Cerebellar cortex (tissue), 1 donor: Measurements from ENCODE around the gene MAD1L1.

Experiments
- DNase-seq: peaks from one replicate; pipeline ENCODE4 v3.0.0-alpha.2; 2015; ENCODE audit warnings: low spot score

Gene MAD1L1

DNA sequence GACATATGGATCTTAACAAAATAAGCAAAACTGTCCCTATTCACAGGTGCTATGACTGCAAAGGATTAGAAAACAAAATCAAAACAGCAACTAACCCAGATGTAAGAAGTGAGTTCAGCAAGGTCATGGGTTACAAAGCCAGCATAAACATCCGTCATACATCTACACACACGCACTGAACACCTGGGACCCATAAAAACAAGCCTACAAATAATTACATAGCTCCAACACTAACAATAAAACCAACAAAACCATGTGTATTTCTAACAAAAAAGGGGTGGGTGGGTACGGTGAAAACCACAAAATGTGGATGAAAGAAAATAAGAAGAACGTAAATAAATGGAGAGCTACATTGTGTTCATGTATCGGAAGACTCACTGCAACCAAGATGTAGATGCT, 305.8 kb downstream of the MAD1L1 start:
- DNase-seq = no peak

DNA sequence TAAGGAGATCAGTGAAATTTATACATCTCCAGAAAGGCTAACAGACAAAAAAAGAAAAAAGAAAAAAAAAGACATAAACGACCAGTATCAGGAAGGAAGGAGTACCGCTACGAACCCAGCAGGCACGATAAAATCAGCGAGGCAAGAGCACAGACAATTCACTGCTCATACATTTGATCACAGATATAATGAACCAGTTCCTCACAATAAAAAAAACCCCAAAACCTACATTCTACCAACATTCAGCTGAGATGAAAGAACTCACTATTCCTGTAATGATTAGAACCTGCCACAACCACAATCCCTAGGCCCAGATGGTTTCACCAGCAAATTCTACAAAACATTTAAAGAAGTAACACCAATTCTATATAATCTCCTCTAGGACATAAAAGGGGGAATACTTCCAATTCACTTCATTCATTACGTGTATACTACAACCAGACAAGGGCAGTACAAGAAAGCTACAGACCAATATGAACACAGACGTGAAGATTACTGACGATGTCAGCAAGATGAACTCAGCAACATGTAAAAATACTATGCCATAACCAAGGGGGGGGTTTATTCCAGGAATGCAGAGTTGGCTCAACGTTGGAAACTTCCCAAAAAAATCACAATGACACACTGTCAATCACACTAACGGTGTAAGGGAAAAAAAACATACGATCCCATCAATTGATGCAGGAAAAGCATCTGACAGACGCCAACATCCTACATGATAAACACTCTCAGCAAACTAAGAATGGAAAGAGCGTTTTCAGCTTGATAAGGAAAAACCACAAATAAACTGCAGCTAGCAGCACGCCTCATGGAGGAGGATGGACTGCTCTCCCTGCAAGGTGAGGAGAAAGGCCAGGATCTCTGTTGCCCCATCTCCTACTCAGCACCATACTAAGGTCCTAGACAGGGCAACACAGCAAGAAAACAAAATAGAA, 306.5 kb downstream of the MAD1L1 start:
- no peak for DNase-seq

GRCh38 chr7:1925349-1925748, 307.4 kb downstream of the MAD1L1 start:
- no peak for DNase-seq

GRCh38 chr7:1924258-1924817, 308.4 kb downstream of the MAD1L1 start:
- no peak for DNase-seq

DNA sequence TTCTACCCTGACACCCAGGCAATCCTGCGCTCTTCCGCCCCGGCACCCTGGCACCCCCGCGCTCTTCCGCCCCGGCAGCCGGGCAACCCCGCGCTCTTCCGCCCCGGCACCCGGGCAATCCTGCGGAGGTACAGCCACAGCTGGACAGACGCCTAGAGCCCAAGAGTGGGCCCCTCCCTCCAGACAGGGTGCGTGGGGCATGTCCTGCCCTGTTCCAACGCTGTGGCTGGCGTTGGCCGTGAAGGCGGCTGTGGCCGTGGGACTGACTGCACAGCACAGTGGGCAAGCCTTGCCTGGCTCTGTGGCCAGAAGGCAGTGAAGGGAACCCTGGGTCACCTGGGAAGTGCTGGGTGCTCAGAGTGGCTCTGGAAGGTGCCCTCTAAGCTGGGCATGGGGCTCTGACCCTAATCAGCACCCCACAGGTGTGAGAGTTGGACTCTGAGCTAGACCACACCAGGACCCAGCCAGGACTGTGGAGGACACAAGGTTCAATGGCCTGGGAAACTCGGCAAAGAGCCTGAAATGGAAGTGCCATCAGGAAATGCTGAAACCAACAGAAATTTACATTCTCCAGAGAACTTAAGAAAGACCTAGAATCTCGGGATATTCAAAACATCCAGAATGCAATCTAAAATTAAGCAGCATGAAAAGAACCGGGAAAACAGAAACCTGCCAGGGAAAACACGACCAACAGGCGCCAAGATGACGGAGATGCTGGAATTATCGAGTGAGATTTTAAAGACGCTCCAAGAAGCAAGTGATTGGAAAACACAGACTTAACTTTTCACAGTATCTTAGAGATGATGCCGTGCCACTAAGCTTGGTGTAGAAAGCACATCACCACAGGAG, 309.1 kb downstream of the MAD1L1 start:
- DNase-seq = no peak

GRCh38 chr7:1922870-1923236, 309.9 kb downstream of the MAD1L1 start:
- no peak for DNase-seq

GRCh38 chr7:1922071-1922869, 310.5 kb downstream of the MAD1L1 start:
- no peak for DNase-seq

DNA sequence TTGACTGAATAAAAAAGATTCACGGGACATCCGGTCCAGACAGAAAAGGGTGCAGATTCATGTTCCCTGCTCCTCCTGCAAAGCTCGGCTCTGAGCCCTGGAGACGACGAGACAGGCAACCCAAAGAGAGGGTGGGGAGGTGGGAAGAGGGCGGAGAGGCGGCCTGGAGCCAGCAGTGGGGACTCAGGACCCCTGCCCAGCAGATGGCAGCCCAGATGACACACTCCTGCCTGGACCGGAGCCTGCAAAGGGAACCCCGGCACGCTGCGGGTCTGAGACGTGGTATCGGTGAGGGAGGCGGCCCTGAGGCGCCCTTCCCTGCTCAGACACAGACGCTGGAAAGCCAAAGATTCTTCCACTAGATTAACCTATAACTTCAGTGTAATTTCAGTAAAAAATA, 311.9 kb downstream of the MAD1L1 start:
- no peak for DNase-seq

DNA sequence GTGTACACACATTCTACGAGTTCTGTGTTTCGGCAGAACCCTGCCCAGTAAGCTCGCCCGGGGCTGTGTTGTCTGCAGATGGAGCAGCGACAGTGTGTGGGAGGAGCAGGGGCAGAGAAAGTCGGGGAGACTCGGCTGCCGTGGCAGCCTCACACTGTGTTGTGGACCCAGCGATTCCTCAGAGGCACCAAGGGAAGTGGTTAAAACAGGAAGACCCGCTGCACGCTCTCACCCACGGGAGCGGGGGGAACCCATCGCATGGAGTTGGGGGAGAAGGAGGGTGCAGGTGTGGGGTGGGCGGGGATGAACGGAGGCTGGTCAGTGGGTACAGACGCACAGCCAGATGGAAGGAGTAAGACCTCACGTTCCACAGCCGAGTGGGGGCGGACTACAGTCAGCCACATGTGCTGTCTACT, 312.5 kb downstream of the MAD1L1 start:
- no peak for DNase-seq

- DNase-seq = no peak
These were observed 313.0 kb downstream of the MAD1L1 start for GRCh38 chr7:1919539-1920265.

- no peak for DNase-seq
These were observed 313.7 kb downstream of the MAD1L1 start for GRCh38 chr7:1918881-1919525.

- no peak for DNase-seq
These were observed 314.6 kb downstream of the MAD1L1 start for GRCh38 chr7:1918063-1918645.

DNA sequence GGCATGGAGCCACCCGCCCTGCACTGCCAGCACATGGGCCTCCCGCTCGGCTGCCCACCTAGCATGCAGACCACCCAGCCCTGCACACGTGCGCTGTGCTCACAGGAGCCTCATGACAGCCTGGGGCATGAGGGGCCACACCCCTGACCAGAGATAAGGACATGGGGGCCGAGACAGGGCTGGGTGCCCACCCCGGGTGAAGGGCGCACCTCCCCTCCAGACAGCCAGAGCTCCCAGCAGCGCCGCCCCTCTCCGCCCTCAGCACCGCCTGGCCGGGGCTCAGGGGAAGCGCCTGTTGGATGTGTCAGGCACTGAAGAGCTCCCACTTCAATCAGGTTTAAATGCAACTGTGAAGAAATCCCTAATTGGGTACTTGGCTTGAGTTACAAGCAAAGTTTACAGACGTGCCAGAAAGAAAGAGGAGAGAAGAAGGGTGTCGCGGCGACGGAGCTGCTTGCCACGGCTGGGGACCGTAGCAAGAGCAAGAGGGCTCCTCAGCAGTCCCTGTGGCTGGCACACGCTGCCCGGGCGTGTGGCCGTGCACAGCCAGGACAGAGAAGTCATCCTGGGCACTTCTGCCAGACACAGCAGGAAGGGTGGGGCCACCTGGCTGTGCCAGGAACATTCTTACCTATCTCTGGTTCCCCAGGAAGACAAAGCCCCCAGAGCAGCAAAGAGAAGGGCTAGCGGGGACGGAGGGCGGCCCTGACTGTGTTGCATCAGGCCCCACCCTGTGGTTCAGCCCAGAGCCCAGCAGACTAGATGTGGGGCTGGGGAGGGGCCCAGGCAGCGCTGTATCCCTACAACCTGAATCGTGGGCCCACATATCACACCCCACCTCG, 315.3 kb downstream of the MAD1L1 start:
- DNase-seq = no peak

GRCh38 chr7:1916601-1916970, 316.2 kb downstream of the MAD1L1 start:
- DNase-seq = no peak

DNA sequence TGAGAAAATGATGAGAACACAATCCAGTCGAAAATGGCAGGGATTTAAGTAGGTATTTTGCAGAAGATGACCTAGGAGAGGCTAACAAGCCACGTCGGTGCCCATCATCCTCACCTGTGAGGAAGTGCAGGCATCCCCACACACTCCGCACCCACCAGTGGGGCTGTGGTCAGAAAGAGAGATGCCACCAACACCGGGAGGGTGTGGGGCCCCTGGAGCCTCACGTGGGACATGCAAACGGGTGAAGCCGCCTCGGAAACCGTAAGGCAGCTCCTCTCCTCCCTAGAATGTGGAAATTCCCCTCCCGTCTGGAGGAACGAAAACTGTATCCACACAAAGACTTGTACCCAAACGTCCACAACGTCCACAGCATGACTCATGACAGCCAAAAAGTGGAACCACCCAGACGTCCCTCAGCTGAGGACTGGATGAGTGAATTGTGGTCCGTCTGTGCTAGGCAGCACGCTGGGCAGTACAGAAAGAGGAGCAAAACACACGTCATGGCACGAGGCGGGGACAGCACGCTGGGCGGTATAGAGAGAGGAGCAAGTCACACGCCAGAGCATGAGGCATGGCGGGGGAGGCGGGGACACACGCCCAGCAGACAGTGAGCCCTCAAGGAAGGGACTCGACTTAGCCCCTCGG, 316.7 kb downstream of the MAD1L1 start:
- no peak for DNase-seq

DNA sequence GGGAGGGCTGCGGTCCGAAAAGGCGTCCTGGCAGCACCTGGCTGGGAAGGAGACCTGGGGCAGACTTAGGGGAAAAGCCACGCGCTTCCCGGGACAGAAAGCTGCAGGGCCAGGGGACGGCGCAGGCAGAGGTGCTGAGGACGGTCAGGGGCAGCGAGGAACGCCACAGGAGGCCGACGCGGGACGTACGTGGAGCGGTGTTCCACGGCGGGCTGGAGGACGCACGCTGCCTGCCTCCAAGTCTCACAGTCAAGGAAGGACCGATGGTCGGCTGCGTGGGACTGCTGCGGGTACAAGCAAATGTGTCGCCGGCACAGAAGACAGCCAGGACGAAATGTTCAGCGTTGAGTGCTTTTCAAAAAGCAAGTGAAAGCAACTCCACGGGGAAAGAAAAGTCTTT, 317.4 kb downstream of the MAD1L1 start:
- no peak for DNase-seq

GRCh38 chr7:1914743-1915142, 318.0 kb downstream of the MAD1L1 start:
- DNase-seq = no peak

DNA sequence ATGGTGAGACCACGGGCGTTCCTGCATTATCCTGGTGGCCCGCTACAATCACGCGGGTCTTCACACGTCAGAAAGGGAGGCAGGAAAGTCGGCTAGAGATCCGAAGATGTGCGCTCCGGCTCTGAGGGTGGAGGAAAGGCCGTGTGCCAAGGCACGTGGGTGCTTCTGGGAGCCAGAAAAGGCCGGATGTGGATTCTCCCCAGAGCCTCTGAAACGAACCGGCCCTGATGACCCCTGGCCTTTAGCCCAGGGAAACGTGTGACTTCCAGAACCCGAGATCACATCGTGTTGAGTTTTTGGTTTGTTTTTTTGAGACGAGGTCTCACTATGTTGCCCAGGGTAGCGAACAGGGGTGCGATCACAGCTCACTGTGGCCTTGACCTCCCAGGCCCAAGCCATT, 318.4 kb downstream of the MAD1L1 start:
- no peak for DNase-seq
